Measurements from ENCODE around the gene ZFC3H1. TPM values are rescaled to one million over a fixed set of nuclear protein-coding genes. Genes with fewer than 3 reads are reported as not detected.

The ZFC3H1 gene
- polyA plus RNA-seq, 1 donor (not counting 4 experiments of a cell fraction or from before 2014, with no cell fraction given), result 56.3 TPM

GRCh38 chr12:71684081-71684480 lies 20.4 kb upstream of the ZFC3H1 start:
- no peak for TF ChIP-seq EZH2 (IDR thresholded peaks at IDR 0.05; ENCODE audit: low read length)
- TF ChIP-seq CTCF (optimal IDR thresholded peaks at IDR 0.05 in 1 of 3, IDR thresholded peaks at IDR 0.05 in 1 of 3, conservative IDR thresholded peaks at IDR 0.05 in 1 of 3; ENCODE audit: extremely low read depth in 1 of 3, insufficient read depth in 2 of 3, low read length in 3 of 3), result no peak
- peak overlapping the region; percentile 8 for H2AFZ ChIP-seq (ENCODE audit: control insufficient read depth, low read length)
- no peak overlapping the region for H3K4me2 ChIP-seq (ENCODE audit: control insufficient read depth, extremely low read depth, insufficient read depth, low read depth, low read length)
- H3K27ac ChIP-seq (ENCODE audit: control insufficient read depth, insufficient read depth, low read length), result peak overlapping the region; percentile 8
- FAIRE-seq (no peak), DNase-seq (ENCODE audit: low read depth, low spot score) (no peak)
- H3K27me3 ChIP-seq (ENCODE audit: control insufficient read depth, extremely low read depth, insufficient read depth, low read length), result no peaks in the 10 kb centered on the region
- no peaks in the 10 kb centered on the region for H3K36me3 ChIP-seq (ENCODE audit: control insufficient read depth in 2 of 2, extremely low read depth in 1 of 2, insufficient read depth in 2 of 2, low read length in 2 of 2)
- H3K4me1 ChIP-seq (ENCODE audit: control insufficient read depth, extremely low read depth, insufficient read depth, low read length), result peaks cover 25% of the 10 kb centered on the region
- peaks cover 2% of the 10 kb centered on the region for H3K79me2 ChIP-seq (ENCODE audit: control insufficient read depth, insufficient read depth, low read length)
- H3K9ac ChIP-seq (ENCODE audit: control insufficient read depth, extremely low read depth, insufficient read depth, low read length), result no peak overlapping the region
- no peaks in the 10 kb centered on the region for H3K9me1 ChIP-seq (ENCODE audit: control insufficient read depth, extremely low read depth, insufficient read depth, low read length)
- H4K20me1 ChIP-seq (ENCODE audit: control insufficient read depth, extremely low read depth, insufficient read depth, low read length), result no peaks in the 10 kb centered on the region
- H3K4me3 ChIP-seq (ENCODE audit: control insufficient read depth in 2 of 3, extremely low read depth in 1 of 3, insufficient read depth in 2 of 3, low read depth in 1 of 3, low read length in 3 of 3), result no peak overlapping the region
- dilution Hi-C loops (cut with MboI; ENCODE audit: extremely low pct_ligation_motif_present, low sequenced_read_pairs), result no loop called here
- H3K9me3 ChIP-seq (ENCODE audit: control insufficient read depth, low read depth, low read length), result no peaks in the 10 kb centered on the region

GRCh38 chr12:71683633-71684032 lies 20.0 kb upstream of the ZFC3H1 start:
- Histone ChIP-seq H3K27me3 (ENCODE audit: control insufficient read depth, extremely low read depth, insufficient read depth, low read length) (no peaks in the 10 kb centered on the region), H3K4me3 (ENCODE audit: control insufficient read depth in 2 of 3, extremely low read depth in 1 of 3, insufficient read depth in 2 of 3, low read depth in 1 of 3, low read length in 3 of 3) (no peak overlapping the region), H3K9ac (ENCODE audit: control insufficient read depth, extremely low read depth, insufficient read depth, low read length) (no peak overlapping the region), H4K20me1 (ENCODE audit: control insufficient read depth, extremely low read depth, insufficient read depth, low read length) (no peaks in the 10 kb centered on the region), H3K36me3 (ENCODE audit: control insufficient read depth in 2 of 2, extremely low read depth in 1 of 2, insufficient read depth in 2 of 2, low read length in 2 of 2) (no peaks in the 10 kb centered on the region), H3K9me3 (ENCODE audit: control insufficient read depth, low read depth, low read length) (no peaks in the 10 kb centered on the region), H2AFZ (ENCODE audit: control insufficient read depth, low read length) (no peak overlapping the region), H3K4me2 (ENCODE audit: control insufficient read depth, extremely low read depth, insufficient read depth, low read depth, low read length) (no peak overlapping the region), H3K79me2 (ENCODE audit: control insufficient read depth, insufficient read depth, low read length) (peaks cover 2% of the 10 kb centered on the region), H3K27ac (ENCODE audit: control insufficient read depth, insufficient read depth, low read length) (peak overlapping the region; percentile 8), H3K4me1 (ENCODE audit: control insufficient read depth, extremely low read depth, insufficient read depth, low read length) (peaks cover 21% of the 10 kb centered on the region), H3K9me1 (ENCODE audit: control insufficient read depth, extremely low read depth, insufficient read depth, low read length) (no peaks in the 10 kb centered on the region)
- TF ChIP-seq CTCF (optimal IDR thresholded peaks at IDR 0.05 in 1 of 3, IDR thresholded peaks at IDR 0.05 in 1 of 3, conservative IDR thresholded peaks at IDR 0.05 in 1 of 3; ENCODE audit: extremely low read depth in 1 of 3, insufficient read depth in 2 of 3, low read length in 3 of 3) (no peak), EZH2 (IDR thresholded peaks at IDR 0.05; ENCODE audit: low read length) (no peak)
- dilution Hi-C loops (cut with MboI; ENCODE audit: extremely low pct_ligation_motif_present, low sequenced_read_pairs), result no loop called here
- FAIRE-seq (no peak), DNase-seq (ENCODE audit: low read depth, low spot score) (no peak)

Measured in keratinocyte (primary cell).